Measurements from ENCODE around the gene CITED4.

Gene CITED4

GRCh38 chr1:40886318-40887011, 24.3 kb upstream of the CITED4 start:
- DNase-seq (ENCODE audit: low read depth in 4 of 4, low spot score in 1 of 4): no peak

GRCh38 chr1:40884055-40884795, 22.1 kb upstream of the CITED4 start:
- no peak for DNase-seq (ENCODE audit: low read depth in 4 of 4, low spot score in 1 of 4)

DNA sequence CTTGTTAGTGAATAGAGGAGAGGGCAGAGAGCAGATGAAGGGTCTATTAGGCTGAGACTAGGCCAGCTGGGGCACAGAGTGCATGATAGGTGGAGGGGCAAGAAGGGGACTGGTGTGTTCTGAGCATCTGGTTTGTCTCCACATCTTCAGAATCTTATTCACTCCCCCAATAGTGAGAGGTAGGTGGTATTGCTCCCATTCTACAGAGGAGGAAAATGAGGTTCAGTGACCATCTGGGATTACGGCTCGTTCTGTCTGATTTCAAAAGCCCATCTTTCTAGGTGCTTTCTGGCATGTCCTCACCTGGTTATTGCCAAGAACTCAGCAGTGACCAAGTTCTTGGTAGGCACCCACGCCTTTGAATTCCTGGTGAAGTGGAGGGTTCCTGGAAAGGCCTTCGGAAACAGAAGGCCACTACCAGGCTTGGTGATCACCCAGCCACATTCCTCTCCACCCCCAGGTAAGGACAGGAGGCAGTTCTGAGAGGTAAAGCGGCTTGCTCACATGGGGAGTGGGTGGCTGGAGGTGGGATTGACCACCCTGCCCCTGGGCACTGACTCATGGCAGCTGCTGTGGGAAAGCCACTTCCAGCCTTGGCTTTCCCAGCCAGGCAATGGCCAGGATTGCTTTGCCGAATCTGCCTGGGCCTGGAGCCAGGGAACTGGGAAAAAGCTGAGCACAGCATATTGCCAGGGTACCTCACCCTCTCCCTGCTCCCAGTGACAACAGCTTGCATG, 18.8 kb upstream of the CITED4 start:
- no peak for DNase-seq (ENCODE audit: low read depth in 4 of 4, low spot score in 1 of 4)

DNA sequence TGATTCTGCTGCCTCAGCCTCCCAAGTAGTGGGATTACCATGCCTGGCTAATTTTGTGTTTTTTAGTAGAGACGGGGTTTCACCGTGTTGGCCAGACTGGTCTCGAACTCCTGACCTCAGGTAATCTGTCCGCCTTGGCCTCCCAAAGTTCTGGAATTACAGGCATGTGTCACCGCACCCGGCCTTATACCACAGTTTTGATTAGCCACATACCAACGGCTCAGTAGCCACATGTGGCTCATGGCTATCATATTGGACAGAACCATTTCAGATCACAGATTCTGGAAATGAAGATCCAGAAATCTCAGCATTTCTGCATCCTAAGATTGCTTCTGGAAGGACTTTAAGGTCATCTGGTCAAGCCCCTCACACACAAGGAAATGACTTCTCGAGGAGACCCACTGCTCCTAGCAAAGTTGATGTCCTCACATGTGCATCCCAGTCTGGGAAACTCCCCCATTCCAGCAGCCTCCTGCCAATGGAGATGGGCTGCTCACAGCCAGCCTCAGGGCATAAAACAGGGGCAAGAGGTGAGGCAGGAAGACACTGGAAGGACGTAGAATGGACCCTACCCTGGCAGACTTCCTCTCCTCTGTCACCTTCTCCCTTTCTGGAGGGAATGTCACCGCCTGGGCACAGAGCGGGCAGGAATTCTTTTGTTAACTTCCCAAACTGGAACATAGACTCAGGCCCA, 17.5 kb upstream of the CITED4 start:
- no peak for DNase-seq (ENCODE audit: low read depth in 4 of 4, low spot score in 1 of 4)

GRCh38 chr1:40878906-40879305, 16.7 kb upstream of the CITED4 start:
- no peak for DNase-seq (ENCODE audit: low read depth in 4 of 4, low spot score in 1 of 4)

- DNase-seq (ENCODE audit: low read depth in 4 of 4, low spot score in 1 of 4): no peak
Measured at GRCh38 chr1:40877698-40878097, 15.5 kb upstream of the CITED4 start.

- no peak for DNase-seq (ENCODE audit: low read depth in 4 of 4, low spot score in 1 of 4)
Measured at GRCh38 chr1:40876891-40877290, 14.7 kb upstream of the CITED4 start.

GRCh38 chr1:40876436-40876761, 14.2 kb upstream of the CITED4 start:
- no peak for DNase-seq (ENCODE audit: low read depth in 4 of 4, low spot score in 1 of 4)

GRCh38 chr1:40873863-40874472, 11.8 kb upstream of the CITED4 start:
- DNase-seq (ENCODE audit: low read depth in 4 of 4, low spot score in 1 of 4): no peak

- DNase-seq (ENCODE audit: low read depth in 4 of 4, low spot score in 1 of 4): no peak
Measured at GRCh38 chr1:40872276-40872675, 10.1 kb upstream of the CITED4 start.

GRCh38 chr1:40870135-40870728, 8.1 kb upstream of the CITED4 start:
- DNase-seq (ENCODE audit: low read depth in 4 of 4, low spot score in 1 of 4): no peak

GRCh38 chr1:40868051-40868723, 6.0 kb upstream of the CITED4 start:
- no peak for DNase-seq (ENCODE audit: low read depth in 4 of 4, low spot score in 1 of 4)

GRCh38 chr1:40861224-40862003, 749 bp downstream of the CITED4 start:
- no peak for DNase-seq (ENCODE audit: low read depth in 4 of 4, low spot score in 1 of 4)

DNA sequence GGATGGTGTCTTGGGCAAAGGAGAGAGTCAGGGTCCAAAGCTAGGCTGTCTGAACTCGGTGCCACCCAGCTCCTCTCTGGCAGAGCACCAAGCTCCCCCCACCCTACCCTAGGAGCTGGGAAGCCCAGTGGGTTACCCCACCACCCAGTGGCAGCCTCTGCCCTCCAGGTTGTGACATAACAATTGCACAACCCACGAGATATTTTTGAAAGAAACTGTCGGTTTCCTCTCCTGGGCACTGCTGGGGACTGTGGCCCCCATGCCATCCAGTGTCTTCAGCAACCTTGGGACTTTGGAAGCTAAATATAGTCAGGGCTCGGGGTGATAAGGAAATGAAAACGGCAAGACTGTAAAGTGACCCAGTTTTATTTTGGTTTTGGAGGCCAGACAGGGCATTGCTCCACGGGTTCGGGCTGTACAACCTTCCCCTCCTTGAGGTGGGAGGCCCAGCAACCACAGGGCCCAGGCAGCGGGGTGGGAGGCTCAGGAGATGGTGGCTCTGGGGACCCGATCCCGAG, 1.4 kb downstream of the CITED4 start:
- no peak for DNase-seq (ENCODE audit: low read depth in 4 of 4, low spot score in 1 of 4)

- no peak for DNase-seq (ENCODE audit: low read depth in 4 of 4, low spot score in 1 of 4)
Measured at GRCh38 chr1:40858856-40859416, 3.2 kb downstream of the CITED4 start.

DNA sequence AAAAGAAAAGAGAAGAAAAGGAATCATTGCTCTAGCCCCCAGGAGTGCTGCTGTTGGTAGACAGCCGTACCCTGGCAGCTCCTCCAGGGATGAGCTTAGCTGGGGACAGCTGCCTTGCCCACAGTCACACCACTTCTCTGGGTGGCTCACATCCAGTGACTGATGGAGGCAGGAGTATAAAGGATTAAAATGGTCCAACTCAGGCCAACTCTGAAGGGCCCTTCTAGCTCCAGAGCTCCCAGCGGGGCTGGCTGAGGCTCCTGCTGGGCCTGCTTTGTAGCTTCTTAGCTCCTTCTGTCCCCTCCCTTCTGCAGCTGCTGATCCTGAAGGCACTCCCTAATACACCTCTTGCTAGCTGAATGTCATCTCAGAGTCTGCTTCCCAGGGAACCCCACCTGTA, 4.4 kb downstream of the CITED4 start:
- no peak for DNase-seq (ENCODE audit: low read depth in 4 of 4, low spot score in 1 of 4)

DNA sequence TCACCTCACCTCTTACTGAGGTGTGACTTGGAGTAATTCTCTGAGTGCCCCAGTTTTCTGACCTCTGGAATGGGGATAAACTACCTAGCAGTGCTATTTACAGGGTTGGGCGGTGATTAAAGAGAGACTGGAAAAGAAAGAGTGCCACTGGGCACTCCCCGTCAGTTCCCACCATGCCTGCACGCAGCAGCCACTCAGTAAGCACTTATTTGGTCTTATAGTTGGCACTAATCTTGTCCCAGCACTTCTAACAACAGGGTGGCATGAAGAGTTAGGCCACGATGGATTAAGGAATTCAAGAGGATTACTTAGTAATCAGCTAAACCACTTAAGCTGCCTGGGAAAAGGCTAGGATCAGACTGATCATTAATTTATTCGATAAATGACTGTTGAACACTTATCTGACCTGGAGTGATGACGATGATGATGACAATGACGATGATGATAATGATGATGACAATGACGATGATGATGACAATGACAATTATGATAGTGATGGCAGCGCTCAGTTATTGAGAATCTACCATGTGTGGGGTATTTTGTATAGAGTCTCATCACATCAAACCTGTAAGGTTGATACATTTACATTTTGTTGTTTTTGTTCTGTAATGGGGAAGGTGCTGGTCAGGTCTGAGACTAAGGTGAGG, 5.4 kb downstream of the CITED4 start:
- no peak for DNase-seq (ENCODE audit: low read depth in 4 of 4, low spot score in 1 of 4)

DNA sequence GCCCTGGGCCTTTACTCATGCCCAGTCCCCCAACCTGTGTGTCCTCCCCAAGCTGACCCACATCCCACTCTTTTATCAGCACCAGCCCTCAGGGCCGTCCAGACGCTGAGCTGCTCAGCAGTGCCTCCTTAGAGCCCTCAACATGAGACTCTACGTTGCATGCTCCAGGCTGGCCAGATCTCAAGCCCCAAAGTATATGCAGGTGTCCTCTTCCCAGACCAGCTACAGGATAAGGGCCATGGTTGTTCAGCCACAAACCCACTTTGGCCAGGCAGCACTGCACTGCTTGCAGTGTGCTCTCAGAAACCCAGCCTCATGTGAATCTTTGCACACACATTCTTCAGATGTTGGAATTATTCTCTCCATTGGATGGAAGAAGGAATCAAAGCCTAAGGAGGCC, 6.0 kb downstream of the CITED4 start:
- DNase-seq (ENCODE audit: low read depth in 4 of 4, low spot score in 1 of 4): no peak

Measured in stimulated activated CD4-positive, alpha-beta T cell treated with anti-CD3 and anti-CD28 coated beads, Interleukin-1b, Interleukin-23, amount 100 ng/mL, for 24 hours (primary cell).